Osteoblast (primary cell): ENCODE data around the gene ANO6. TPM values are rescaled to one million over a fixed set of nuclear protein-coding genes. Genes with fewer than 3 reads are reported as not detected.

ENCODE experiments used
- DNase-seq: peaks from one replicate; pipeline ENCODE4 v3.0.0; 2011; ENCODE audit warnings: low spot score, mixed read lengths; ENCODE audit not compliant: insufficient read length; ENCODE audit errors: missing footprints
- H2AFZ ChIP-seq: 2 replicates; pipeline ENCODE4 v1.6.0; 2011; ENCODE audit warnings: mild to moderate bottlenecking, low read length
- H3K27ac ChIP-seq: 2 replicates; pipeline ENCODE4 v1.5.1; 2011; ENCODE audit warnings: mild to moderate bottlenecking, low read depth, low read length, moderate library complexity
- H3K27me3 ChIP-seq: 2 replicates; pipeline ENCODE4 v1.6.0; 2012; ENCODE audit warnings: mild to moderate bottlenecking, control low read depth, inconsistent platforms, low read length, moderate library complexity; ENCODE audit not compliant: insufficient read depth
- H3K36me3 ChIP-seq: 2 replicates; pipeline ENCODE4 v1.5.1; 2011; ENCODE audit warnings: mild to moderate bottlenecking, low read length, control low read depth, moderate library complexity; ENCODE audit not compliant: insufficient read depth
- H3K4me1 ChIP-seq: 2 replicates; pipeline ENCODE4 v1.5.1; 2011; ENCODE audit warnings: mild to moderate bottlenecking, low read length, control low read depth, moderate library complexity; ENCODE audit not compliant: insufficient read depth
- H3K4me2 ChIP-seq: 2 replicates; pipeline ENCODE4 v1.6.0; 2011; ENCODE audit warnings: mild to moderate bottlenecking, low read length; ENCODE audit not compliant: insufficient read depth
- H3K4me3 ChIP-seq: fragments of 200-600 bp; sonication (generic); 3 replicates; pipeline ENCODE4 v1.5.1; 2012; ENCODE audit warnings: mild to moderate bottlenecking, low read length, inconsistent platforms; ENCODE audit not compliant: insufficient read depth
- H3K79me2 ChIP-seq: 2 replicates; pipeline ENCODE4 v1.6.0; 2012; ENCODE audit warnings: mild to moderate bottlenecking, low read length, control low read depth, inconsistent platforms; ENCODE audit not compliant: insufficient read depth
- H3K9me3 ChIP-seq: 2 replicates; pipeline ENCODE4 v1.5.1; 2011; ENCODE audit warnings: low read depth, low read length, control low read depth
- H4K20me1 ChIP-seq: 2 replicates; pipeline ENCODE4 v1.6.0; 2012; ENCODE audit warnings: mild to moderate bottlenecking, low read length, control low read depth; ENCODE audit not compliant: insufficient read depth
- CTCF ChIP-seq: IDR thresholded peaks from 2 replicates; pipeline ENCODE4 v1.5.1; 2011; ENCODE audit warnings: mild to moderate bottlenecking, low read depth, low read length, moderate library complexity; ENCODE audit errors: extremely low read depth
- total RNA-seq: library from RNA; depleted of rRNA; stranded (reverse); fragments of >200 nt; gene quantifications from 2 replicates; pipeline ENCODE4 v1.2.3, GENCODE V29; 2012

The ANO6 gene
- total RNA-seq, 1 donor, result 49.9 TPM

GRCh38 chr12:45353944-45354343, 138.0 kb downstream of the ANO6 start:
- Histone ChIP-seq H3K9me3 (no peaks in the 10 kb centered on the region), H3K4me3 (no peak overlapping the region), H2AFZ (no peak overlapping the region), H3K27me3 (no peaks in the 10 kb centered on the region), H3K36me3 (peaks cover 16% of the 10 kb centered on the region), H3K4me1 (peaks cover 18% of the 10 kb centered on the region), H3K27ac (no peak overlapping the region), H3K79me2 (no peaks in the 10 kb centered on the region), H4K20me1 (no peaks in the 10 kb centered on the region), H3K4me2 (no peak overlapping the region)
- no peak for TF ChIP-seq CTCF
- no peak for DNase-seq

- Histone ChIP-seq H3K36me3 (peaks cover 16% of the 10 kb centered on the region), H3K27ac (no peak overlapping the region), H4K20me1 (no peaks in the 10 kb centered on the region), H3K4me3 (no peak overlapping the region), H2AFZ (no peak overlapping the region), H3K9me3 (no peaks in the 10 kb centered on the region), H3K4me2 (no peak overlapping the region), H3K4me1 (peaks cover 18% of the 10 kb centered on the region), H3K27me3 (no peaks in the 10 kb centered on the region), H3K79me2 (no peaks in the 10 kb centered on the region)
- DNase-seq, result no peak
- no peak for TF ChIP-seq CTCF
These were observed 138.5 kb downstream of the ANO6 start for GRCh38 chr12:45354399-45354798.

- TF ChIP-seq CTCF, result no peak
- Histone ChIP-seq H3K4me2 (no peak overlapping the region), H4K20me1 (no peaks in the 10 kb centered on the region), H3K4me1 (peaks cover 11% of the 10 kb centered on the region), H3K27me3 (no peaks in the 10 kb centered on the region), H3K36me3 (peaks cover 11% of the 10 kb centered on the region), H3K4me3 (no peak overlapping the region), H3K79me2 (no peaks in the 10 kb centered on the region), H3K27ac (no peak overlapping the region), H2AFZ (no peak overlapping the region), H3K9me3 (no peaks in the 10 kb centered on the region)
- no peak for DNase-seq
These were observed 139.8 kb downstream of the ANO6 start for GRCh38 chr12:45355730-45356129.

- H3K36me3 ChIP-seq, result peaks cover 5% of the 10 kb centered on the region
- H3K9me3 ChIP-seq, result no peaks in the 10 kb centered on the region
- no peak overlapping the region for H3K27ac ChIP-seq
- H3K4me1 ChIP-seq, result peaks cover 11% of the 10 kb centered on the region
- no peak overlapping the region for H2AFZ ChIP-seq
- peak overlapping the region; percentile 5 for H3K4me2 ChIP-seq
- H3K27me3 ChIP-seq, result no peaks in the 10 kb centered on the region
- TF ChIP-seq CTCF, result no peak
- peak; percentile 15 for DNase-seq
- no peaks in the 10 kb centered on the region for H3K79me2 ChIP-seq
- H4K20me1 ChIP-seq, result no peaks in the 10 kb centered on the region
- no peak overlapping the region for H3K4me3 ChIP-seq
These were observed 141.1 kb downstream of the ANO6 start for GRCh38 chr12:45356822-45357538.
